GM19468 (cell line): Measurements from ENCODE around the gene TBC1D5.
"Not testable (repeated sequence)": the region's sequence is repeated elsewhere in the genome, so short reads cannot be mapped to it uniquely, and the experiment has no call there.

Source experiments
- ATAC-seq: cut with Tn5 transposase; IDR thresholded peaks from one replicate; pipeline ENCODE4 v1.9.1; 2021; ENCODE audit warnings: mild to moderate bottlenecking, moderate library complexity, moderate number of reproducible peaks; ENCODE audit not compliant: unreplicated experiment; ENCODE audit errors: extremely low read depth

The TBC1D5 gene

DNA sequence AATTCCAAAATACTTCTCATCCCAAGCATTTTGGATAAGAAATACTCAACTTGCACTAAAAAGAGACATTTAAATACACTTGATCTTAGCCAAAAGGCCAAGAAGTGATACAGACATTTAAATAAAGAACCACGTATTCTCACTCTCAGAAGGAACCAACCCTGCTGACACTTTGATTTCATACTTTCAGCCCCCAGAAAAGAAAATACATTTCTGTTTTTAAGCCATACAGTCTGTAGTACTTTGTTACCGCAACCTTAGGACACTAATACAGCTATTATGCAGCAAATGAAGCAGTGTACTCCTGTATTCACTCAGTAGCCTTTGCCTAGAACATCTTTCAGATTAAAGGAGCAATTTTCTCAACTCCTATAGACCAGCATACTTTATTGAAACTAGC is 86.7 kb downstream of the TBC1D5 start:
- peak; percentile 51 for ATAC-seq

DNA sequence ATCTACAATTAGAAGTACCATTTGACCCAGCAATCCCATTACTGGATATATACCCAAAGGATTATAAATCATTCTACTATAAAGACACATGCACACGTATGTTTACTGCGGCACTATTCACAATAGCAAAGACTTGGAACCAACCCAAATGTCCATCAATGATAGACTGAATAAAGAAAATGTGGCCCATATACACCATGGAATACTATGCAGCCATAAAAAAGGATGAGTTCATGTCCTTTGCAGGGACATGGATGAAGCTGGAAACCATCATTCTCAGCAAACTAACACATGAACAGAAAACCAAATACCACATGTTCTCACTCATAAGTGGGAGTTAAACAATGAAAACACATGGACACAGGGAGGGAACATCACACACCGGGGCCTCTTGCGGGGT is 92.7 kb downstream of the TBC1D5 start:
- ATAC-seq: not testable (repeated sequence)

DNA sequence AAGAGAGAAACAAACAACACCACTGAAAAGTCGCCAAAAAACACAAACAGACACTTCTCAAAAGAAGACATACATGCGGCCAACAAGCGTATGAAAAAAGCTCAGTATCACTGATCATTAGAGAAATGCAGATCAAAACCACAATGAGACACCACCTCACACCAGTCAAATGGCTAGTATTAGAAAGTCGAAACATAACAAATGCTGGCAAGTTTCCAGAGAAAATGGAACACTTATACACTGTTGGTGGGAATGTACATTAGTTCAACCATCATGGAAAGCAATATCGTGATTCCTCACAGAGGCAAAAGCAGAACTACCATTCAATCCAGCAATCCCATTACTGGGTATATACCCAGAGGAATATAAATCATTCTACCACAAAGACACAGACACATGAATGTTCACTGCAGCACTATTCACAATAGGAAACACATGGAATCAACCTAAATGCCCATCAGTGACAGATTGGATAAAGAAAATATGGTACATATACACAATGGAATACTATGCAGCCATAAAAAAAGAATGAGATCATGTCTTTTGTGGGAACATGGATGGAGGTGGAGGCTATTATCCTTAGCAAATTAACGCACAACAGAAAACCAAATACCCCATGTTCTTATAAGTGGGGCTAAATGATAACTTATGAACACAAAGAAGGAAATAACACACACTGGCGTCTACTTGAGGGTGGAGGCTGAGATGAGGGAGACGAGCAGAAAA is 93.6 kb downstream of the TBC1D5 start:
- not testable (repeated sequence) for ATAC-seq

DNA sequence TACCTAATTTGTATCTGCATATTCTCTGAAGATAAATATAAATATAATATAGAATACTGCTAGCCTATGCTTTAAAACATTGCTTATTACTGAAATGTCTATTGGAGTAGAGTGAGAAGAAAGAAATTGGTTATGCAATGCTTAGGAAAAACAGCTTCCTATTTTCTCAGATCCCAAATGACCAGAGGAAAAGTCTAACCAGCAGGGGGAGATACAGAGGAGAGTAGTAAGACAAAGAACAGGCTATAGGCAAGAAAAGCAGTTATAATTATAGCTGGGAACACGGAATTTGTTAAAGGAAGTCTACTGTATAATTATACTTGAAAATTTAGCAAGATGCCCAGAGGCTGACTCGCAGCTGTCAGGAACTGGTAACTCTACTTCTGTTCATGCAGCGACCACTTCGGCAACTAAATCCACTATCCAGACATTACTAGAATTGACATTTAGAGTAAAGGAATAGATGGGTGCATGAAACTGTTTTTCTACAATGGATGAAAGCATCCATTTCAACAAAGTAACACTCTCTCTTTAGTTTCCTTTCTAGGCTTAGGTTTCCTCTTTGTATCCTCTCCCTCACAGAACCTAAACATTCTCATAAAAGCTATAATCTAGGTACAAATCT is 97.2 kb downstream of the TBC1D5 start:
- ATAC-seq: no peak

DNA sequence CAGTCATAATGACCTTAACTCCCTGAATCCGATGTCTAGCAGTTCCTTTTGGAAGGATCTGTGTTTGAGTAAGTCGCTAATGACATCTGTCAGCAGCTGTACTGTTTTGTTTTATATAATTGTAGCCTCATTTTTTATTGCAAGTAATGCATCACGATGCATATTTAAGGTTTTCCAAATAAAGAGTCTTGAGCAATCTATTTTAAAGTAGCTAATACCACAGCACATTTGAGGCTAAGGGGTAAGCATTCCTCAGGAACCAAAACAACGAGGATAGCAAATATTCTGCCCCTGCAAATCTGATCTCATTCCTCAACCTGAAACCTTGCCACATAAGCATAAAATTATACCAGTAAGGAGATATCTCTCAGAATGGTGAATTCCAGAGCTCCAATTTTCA is 98.7 kb downstream of the TBC1D5 start:
- ATAC-seq: no peak

DNA sequence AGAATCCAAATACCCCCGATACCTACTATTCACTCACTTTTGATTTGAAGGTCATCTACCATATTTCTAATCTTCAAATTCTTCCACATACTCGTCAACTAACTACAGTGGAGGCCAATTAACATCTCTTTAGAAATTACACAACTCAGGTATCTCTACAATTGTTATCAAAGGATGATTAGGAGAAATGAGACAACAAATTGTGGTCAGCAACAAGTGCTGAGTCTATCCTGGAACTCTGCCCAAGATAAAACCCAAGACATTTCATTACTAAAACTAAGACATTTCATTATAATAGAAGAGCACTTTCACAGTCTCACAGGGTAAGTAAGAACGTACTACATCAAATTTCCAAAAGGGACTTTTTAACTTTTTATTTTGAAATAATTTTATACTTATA is 100.0 kb downstream of the TBC1D5 start:
- ATAC-seq: no peak

DNA sequence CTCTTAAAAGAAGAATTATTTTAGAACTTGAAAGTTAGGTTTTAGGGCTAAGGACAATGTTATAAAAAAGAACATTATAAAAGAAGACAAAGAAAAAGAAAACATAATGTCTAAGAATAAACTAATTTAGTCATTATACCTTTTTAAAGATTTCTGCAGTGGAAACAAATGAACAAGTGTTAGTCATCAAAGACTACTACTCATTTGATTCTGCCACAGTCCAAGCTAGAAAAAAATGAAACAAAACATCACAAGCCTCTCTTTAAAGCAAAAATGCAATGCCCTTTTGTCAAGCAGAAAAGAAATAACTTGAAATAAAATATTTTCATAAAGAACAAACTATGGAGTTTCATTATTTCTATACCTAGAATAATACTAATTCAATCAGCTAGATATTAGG is 102.0 kb downstream of the TBC1D5 start:
- ATAC-seq: no peak

DNA sequence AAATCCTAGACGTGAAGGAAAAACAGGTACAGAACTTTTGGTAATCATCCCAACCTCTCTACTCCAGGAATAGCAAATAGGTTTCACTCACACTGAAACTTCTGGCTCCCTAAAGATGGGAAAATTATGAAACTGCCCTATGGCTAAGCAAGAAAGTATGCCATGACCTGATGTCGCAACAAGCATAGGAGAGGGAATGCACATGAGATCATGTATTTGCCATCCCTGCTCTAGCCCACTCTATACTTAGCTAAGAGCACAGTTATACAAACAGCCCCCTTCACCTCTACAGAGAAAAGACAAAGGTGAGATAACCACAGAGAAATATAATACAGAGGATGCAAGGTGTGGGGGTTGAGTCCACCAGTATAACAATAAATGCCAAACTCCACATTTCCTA is 102.7 kb downstream of the TBC1D5 start:
- no peak for ATAC-seq

DNA sequence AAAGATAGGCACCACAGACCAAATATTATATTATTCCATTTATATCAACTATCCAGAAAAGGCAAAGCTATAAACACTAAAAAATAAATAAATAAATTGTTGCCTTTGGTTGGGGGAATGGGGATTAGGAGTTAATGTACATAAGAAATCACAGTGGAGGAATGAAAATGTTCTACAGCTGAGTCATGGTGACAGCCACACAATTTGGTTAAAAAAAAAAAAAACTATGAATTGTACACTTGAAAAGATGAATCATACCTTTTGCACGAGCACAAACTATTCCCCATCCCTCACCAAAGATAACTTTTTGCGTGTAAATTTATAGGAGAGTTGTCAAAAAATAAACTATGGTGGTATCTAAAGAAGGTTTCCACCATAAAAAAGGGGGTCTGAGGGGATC is 103.2 kb downstream of the TBC1D5 start:
- no peak for ATAC-seq

DNA sequence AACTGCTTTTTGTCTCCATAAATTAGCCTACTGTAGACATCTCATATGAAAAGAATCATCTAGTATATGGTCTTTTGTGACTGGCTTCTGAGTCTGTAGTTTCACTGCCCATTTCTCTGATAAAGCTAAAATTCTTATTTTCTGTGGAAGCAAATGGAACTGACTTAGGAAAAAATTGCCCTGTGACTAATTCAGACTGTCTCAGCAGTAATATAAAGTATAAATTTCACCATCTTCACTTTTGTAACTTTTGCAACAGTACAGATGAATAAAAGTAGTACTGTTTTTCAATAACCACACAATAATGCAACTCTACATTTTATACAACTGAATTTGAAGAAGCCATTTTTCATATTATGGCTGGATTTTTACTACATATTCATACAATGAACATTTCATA is 104.1 kb downstream of the TBC1D5 start:
- no peak for ATAC-seq

DNA sequence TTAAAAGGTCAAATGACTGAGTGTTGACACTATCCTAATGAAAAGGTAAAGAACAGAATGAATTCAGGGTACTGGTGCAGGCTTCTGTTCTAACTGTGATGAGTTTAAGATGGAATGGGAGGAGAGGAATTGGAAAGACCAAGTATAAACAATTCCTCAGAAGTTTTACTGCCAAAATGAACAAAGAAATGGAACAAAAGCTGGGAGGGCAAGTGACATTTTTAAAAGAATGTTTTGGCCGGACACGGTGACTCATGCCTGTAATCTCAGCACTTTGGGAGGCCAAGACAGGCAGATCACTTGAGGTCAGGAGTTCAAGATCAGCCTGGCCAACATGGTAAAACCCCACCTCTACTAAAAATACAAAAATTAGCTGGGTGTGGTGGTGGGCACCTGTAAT is 106.8 kb downstream of the TBC1D5 start:
- not testable (repeated sequence) for ATAC-seq

DNA sequence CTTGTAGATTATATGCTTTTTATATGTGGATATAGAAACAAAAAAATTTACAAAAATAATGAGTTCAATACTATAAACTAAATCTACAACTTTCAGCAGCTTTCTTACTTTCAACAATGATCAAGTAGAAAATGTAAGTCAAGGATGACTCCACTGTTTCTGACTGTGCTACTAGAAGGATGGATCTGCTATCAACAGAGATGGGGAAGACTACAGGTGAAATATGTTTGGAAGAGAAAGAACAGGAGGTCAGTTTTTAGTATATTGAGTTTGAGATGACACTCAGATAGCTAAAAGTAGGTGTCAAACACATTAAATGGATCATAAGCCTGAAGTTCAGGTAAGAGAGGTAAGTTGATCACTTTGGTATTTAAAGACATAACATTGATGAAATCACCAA is 107.5 kb downstream of the TBC1D5 start:
- no peak for ATAC-seq

DNA sequence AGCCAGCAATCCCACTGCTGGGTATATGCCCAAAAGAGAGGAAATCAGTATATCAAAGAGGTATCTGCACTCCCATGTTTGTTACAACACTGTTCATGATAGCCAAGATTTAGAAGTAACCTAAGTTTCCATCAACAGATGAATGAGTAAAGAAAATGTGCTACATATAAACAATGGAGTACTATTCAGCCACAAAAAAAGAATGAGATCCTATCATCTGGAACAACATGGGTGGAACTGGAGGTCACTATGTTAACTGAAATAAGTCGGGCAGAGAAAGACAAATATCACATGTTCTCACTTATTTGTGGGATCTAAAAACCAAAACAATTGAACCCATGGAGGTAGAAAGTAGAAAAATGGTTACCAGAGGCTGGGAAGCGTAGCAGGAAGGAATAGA is 108.2 kb downstream of the TBC1D5 start:
- no peak for ATAC-seq

DNA sequence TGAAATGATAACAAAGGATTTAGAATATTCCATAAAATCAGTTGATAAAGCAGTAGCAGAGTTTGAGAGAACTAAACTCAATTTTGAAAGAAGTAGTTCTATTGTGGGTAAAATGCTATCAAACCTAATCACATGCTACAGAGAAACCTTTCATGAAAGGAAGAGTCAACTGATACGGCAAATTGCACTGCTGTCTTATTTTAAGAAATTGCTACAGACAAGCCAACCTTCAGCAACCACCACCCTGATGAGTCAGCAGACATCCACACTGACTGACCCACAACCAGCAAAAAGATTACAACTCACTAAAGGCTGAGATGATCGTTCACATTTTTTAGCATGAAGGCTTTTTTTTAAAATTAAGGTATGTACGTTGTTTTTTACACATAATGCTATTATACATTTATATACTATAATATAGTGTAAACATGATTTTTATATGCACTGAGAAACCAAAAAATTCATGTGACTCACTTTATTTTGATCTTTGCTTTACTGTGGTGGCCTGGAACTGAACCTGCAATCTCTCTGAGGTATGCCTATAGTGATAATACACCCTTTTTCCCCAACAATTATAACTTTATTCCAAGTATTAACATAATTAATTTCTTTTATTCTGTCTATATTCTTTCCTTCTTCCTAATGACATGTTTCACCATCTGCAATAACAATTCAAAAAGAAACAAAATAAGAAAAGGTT is 109.9 kb downstream of the TBC1D5 start:
- ATAC-seq: no peak

DNA sequence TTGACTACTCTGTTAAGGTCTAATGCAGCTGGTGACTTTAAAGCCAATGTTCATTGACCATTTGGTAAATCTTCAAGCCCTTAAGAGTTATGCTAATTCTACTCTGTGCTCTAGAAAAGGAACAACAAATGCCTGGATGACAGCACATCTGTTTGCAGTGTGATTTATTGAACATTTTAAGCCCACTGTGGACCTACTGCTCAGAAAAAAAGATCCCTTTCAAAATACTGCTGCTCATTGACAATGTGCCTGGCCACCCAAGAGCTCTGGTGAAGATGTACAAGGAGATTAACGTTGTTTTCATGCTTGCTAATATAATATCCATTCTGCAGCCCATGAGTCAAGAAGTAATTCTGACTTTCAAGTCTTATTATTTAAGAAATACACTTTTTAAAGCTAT is 110.8 kb downstream of the TBC1D5 start:
- no peak for ATAC-seq

DNA sequence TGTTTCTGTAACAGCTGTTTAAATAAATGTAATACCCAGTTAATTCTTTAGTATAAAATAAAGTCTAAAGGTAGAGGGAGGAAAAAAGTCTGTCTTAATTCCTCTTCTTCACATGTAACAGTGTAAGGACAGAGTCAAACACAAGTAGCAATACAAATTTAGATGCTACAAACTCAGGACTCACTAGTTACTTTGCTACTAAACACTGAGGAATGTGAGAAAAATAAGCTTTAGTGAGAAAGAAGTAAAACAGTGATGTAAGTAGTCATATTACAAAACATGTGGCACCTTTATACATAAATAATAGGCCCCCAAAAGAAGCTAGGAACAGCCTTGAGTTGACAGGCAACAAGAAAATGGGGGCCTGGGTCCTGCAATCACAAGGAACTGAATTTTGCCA is 113.0 kb downstream of the TBC1D5 start:
- ATAC-seq: no peak

DNA sequence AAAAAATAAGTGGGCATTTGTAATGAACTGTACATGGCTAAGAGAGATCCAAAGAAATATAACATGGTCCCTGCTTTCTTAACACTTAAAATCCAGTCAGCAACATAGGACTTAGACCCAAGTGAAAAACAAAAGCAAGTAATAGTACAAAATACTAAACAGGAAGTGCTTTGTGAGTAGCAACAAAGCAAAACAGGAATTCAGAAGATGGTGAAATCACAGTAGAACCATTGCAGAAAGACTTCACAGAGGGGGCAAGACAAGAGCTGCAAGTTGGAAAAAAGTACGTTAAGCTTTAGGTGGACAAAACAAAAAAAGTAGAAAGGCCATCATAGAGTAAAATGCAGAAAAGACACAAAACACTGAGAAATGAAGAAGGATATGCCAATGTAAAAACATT is 116.0 kb downstream of the TBC1D5 start:
- no peak for ATAC-seq

DNA sequence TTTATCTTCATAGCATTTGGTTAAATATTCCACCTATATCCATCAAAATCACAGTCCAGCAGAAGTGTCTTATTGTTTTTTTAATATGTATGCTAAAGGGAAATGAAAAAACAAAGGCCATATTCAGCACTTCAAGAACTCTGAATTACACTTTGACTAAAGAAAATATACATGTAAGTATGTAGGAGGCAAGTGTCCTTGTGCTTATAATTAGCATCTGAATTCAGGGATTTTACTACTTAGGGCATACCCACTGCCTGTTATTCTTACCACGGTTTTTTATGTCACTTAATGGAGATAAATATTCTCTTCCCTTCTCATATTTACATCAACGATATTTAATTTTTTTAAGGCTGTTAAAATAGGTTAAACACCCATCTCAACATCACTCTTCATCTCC is 117.3 kb downstream of the TBC1D5 start:
- ATAC-seq: no peak

DNA sequence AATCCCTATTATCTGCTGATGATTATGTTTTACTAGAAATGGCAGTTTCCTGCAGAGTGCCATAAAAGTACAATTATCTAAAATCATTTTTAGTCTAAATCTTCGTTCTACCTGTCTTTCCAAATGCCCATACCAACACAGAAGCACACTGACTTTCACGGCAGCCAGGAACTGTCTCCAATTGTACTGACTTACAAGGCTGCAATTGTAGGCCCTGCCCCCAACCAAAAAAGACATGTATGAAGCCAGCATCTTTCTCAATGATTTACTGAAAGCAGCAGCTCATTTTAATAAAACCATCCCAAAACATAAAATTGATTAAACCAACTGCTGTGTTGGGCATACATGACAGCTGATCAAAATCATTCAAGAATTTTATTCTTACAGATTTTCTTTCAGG is 119.0 kb downstream of the TBC1D5 start:
- no peak for ATAC-seq

DNA sequence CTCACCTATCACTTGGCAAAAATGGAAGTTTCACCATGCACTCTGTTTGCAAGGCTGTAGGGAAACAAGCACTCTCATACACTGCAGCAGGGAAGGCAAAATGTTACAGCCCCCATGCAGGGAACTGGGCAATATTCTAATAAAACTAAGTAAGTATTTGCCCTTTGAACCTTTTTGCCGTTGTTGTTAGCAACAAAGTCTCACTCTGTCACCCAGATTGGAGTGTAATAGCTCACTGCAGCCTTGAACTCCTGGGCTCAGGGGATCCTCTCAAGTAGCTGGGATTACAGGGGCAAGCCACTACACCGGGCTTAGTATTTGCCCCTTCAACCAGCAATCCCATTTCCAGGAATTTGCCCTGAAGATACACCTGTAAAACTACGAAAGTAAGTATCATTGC is 122.5 kb downstream of the TBC1D5 start:
- ATAC-seq: no peak

DNA sequence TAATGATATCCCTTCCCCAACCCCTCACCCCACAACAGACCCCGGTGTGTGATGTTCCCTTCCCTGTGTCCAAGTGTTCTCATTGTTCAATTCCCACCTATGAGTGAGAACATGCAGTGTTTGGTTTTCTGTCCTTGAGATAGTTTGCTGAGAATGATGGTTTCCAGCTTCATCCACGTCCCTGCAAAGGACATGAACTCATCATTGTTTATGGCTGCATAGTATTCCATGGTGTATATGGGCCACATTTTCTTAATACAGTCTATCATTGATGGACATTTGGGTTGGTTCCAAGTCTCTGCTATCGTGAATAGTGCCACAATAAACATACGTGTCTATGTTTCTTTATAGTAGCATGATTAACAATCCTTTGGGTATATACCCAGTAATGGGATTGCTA is 129.4 kb downstream of the TBC1D5 start:
- not testable (repeated sequence) for ATAC-seq

DNA sequence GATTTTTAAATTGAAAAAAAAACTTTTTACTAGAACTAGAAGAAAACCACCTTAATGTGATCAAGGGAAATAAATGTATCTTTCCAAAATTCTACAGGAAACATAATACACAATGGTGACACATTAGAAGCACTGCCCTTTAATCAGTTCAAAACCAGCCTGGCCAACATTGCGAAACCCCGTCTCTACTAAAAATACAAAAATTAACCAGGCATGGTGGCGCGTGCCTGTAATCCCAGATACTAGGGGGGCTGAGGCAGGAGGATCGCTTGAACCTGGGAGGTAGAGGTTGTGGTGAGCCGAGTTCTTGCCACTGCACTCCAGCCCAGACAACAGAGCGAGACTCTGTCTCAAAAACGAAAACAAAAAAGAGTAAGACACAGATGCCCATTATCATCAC is 134.5 kb downstream of the TBC1D5 start:
- no peak for ATAC-seq
